Transverse colon (tissue), 4 donors: Measurements from ENCODE around the gene RABEP1.
A peak's percentile ranks its signal among the peaks of the same experiment; 100 is the strongest.

Source experiments
- POLR2A ChIP-seq: fragments of 450-650 bp; IDR thresholded peaks from one replicate; pipeline ENCODE4 v1.6.1; 2016; ENCODE audit warnings: antibody characterized with exemption, mild to moderate bottlenecking, moderate library complexity
- POLR2AphosphoS5 ChIP-seq, 3 donors: sonication (generic); formaldehyde crosslinking; IDR thresholded peaks; one replicate each; pipeline ENCODE4 v1.6.1; 2016; ENCODE audit warnings: antibody characterized with exemption in 3 of 3
- TF ChIP-seq, protein P1 (sequence below), 5 experiments: fragments of 200-600 bp in 3 of 5; fragments of 450-650 bp in 2 of 5; sonication (generic) in 3 of 5; IDR thresholded peaks; 1 replicate in 2 of 5; 2 replicates in 3 of 5; pipeline ENCODE4 v1.5.1; 2016 to 2017; ENCODE audit warnings: antibody characterized with exemption in 5 of 5, inconsistent platforms in 3 of 5, mild to moderate bottlenecking in 2 of 5, moderate library complexity in 1 of 5

DNA sequence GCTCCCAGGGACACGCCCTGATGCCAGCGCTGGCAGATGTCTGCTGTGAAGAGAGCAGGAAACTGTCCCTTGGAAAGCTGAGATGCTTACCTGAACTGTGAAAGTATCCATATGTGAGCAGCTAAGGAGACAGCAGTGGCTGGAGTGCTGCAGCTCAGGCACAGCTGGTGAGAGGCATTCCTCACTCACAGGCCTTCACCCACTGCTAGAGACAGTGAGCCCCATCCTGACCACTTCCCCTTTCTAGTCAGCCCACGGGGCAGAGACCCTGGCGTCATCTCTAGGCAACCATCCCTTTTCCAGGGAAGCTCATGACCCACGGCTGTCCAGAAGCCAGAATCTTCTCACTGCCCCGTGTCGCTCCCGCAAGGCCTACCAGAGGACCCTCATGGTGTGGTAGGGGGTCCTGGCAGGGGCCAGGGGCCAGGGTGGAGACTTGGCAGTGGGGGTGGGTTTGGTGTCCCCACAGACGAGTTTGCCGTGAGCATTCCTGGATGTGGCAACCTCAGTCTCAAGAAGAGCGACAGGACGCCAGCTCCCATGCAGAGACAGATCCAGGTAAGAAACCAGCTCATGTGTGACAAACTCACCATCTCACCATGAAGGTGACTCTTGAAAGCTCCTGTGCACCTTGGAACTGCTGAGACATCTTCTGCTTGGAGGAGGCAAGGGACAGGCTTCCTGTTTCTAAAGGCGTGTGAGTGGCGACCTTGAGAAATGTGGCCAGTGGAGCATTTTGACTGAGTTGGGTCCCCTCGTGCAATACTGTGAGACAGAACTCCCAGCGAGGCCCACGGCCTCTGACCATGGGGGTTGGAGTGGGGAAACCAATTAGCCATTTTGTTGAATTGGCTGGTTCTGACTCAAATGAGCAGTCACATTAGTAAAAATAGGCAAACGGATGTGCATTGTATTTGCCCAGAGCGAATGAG, 47.2 kb upstream of the RABEP1 start, which contains the start of gene SCIMP:
- TF ChIP-seq, protein P1, sequence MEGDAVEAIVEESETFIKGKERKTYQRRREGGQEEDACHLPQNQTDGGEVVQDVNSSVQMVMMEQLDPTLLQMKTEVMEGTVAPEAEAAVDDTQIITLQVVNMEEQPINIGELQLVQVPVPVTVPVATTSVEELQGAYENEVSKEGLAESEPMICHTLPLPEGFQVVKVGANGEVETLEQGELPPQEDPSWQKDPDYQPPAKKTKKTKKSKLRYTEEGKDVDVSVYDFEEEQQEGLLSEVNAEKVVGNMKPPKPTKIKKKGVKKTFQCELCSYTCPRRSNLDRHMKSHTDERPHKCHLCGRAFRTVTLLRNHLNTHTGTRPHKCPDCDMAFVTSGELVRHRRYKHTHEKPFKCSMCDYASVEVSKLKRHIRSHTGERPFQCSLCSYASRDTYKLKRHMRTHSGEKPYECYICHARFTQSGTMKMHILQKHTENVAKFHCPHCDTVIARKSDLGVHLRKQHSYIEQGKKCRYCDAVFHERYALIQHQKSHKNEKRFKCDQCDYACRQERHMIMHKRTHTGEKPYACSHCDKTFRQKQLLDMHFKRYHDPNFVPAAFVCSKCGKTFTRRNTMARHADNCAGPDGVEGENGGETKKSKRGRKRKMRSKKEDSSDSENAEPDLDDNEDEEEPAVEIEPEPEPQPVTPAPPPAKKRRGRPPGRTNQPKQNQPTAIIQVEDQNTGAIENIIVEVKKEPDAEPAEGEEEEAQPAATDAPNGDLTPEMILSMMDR (IDR thresholded peaks at IDR 0.05) = no peak
- TF ChIP-seq POLR2AphosphoS5 (IDR thresholded peaks at IDR 0.05) = peak in 2 of 3 donors; percentile 18 to 44
- TF ChIP-seq POLR2A = peak; percentile 39
